ENCODE measurements around the gene CARD10.
"Not testable (repeated sequence)": the region's sequence is repeated elsewhere in the genome, so short reads cannot be mapped to it uniquely, and the experiment has no call there.

The CARD10 gene

DNA sequence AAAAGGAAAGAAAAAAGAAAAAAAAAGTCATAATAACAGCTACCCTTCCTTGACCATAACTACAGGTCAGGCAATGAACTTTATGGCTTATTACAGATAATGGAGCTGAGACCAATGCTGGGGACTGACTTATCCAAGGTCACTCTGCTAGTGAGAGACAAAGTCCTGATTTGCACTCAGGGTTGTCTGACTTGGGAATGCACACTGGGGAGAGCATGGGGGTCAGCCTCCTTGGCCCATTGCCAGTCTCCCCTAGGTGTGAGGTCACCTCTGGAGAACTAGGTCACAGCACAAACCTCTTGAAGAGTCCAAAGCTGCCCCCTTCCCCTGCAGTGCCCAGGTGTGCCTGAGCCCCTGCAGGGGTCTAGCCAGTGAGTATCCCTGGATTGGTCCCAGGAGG is 35.8 kb upstream of the CARD10 start:
- no peak for DNase-seq (ENCODE audit: low spot score)
- TF ChIP-seq, protein P1, sequence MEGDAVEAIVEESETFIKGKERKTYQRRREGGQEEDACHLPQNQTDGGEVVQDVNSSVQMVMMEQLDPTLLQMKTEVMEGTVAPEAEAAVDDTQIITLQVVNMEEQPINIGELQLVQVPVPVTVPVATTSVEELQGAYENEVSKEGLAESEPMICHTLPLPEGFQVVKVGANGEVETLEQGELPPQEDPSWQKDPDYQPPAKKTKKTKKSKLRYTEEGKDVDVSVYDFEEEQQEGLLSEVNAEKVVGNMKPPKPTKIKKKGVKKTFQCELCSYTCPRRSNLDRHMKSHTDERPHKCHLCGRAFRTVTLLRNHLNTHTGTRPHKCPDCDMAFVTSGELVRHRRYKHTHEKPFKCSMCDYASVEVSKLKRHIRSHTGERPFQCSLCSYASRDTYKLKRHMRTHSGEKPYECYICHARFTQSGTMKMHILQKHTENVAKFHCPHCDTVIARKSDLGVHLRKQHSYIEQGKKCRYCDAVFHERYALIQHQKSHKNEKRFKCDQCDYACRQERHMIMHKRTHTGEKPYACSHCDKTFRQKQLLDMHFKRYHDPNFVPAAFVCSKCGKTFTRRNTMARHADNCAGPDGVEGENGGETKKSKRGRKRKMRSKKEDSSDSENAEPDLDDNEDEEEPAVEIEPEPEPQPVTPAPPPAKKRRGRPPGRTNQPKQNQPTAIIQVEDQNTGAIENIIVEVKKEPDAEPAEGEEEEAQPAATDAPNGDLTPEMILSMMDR (IDR thresholded peaks at IDR 0.05; ENCODE audit: extremely low read depth, insufficient read depth, missing control alignments), result no peak
- in situ Hi-C loops (cut with MboI; ENCODE audit: low pct_unique_long_range_greater_than_20kb, low sequenced_read_pairs, unreplicated experiment), result no loop called here

DNA sequence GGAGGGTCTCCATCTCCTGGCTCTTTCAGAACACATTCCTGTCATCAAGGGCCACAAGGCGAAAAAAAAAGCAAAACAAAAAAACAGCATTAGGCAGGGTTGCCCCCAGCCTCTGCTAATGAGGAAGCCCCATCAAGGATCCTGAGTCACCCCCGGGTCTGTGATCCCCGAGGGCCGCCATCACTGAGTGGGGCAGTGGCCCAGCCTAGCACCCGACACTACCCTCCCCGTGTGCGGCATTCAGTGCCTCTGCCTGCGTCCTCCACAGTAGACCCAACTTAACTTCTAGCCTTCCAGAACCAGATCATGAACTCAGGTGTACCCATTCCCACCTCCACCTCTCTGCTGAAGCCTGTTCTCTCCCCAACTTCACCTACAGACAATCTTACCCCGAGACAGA is 34.5 kb upstream of the CARD10 start:
- TF ChIP-seq, protein P1 (IDR thresholded peaks at IDR 0.05; ENCODE audit: extremely low read depth, insufficient read depth, missing control alignments), result no peak
- no peak for DNase-seq (ENCODE audit: low spot score)
- in situ Hi-C loops (cut with MboI; ENCODE audit: low pct_unique_long_range_greater_than_20kb, low sequenced_read_pairs, unreplicated experiment), result no loop called here

DNA sequence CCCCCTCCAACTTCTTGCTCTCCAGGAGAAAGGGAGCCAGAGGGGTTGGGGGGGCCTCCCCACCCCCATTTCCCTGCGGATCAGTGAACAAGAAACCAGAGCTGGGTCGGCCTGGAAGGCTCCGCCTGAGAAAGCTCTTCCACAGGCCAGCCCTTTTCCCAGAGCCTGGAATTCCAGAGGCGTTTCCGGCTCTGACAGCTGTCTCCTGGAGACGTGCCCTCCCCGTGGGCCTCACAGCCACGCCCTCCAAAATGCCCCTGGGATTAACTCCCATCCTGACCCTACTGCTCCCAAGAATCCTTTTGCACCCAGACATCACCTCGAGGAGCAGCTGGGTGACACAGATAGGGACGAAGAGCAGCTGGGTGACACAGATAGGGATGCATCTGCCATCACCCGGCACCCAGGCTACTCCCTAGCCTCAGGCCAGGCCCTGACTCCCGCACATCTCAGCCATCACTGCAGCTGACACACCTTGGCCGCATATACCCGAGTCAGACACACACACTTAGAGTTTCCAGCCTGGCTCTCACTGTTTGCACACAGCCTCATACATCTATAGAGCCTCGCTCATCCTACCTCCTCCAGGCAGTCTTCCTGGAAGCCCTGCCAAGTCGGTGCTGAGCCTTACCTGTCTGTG is 33.4 kb upstream of the CARD10 start:
- TF ChIP-seq, protein P1 (IDR thresholded peaks at IDR 0.05; ENCODE audit: extremely low read depth, insufficient read depth, missing control alignments), result no peak
- in situ Hi-C loops (cut with MboI; ENCODE audit: low pct_unique_long_range_greater_than_20kb, low sequenced_read_pairs, unreplicated experiment), result no loop called here
- DNase-seq (ENCODE audit: low spot score), result no peak

DNA sequence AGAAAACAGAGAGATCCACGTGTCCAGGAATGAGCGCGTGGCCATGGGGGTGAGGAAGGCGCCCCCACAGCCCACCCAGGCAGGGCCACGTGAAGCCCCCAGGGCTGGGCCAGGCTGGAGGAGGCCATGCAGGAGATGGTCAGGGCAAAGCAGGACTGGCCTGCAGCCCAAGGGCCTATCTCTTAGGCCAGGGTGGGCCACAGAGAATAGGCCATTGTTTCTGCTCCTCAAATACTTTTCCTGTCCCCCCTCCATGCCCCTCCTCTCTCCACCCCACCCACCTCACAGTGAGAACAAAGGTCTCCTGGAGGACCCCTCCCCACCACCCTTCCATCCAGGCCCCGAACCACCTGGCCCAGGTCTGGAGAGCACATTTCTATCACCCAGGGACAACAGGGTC is 32.8 kb upstream of the CARD10 start:
- no peak for DNase-seq (ENCODE audit: low spot score)
- in situ Hi-C loops (cut with MboI; ENCODE audit: low pct_unique_long_range_greater_than_20kb, low sequenced_read_pairs, unreplicated experiment), result no loop called here
- TF ChIP-seq, protein P1 (IDR thresholded peaks at IDR 0.05; ENCODE audit: extremely low read depth, insufficient read depth, missing control alignments), result no peak

DNA sequence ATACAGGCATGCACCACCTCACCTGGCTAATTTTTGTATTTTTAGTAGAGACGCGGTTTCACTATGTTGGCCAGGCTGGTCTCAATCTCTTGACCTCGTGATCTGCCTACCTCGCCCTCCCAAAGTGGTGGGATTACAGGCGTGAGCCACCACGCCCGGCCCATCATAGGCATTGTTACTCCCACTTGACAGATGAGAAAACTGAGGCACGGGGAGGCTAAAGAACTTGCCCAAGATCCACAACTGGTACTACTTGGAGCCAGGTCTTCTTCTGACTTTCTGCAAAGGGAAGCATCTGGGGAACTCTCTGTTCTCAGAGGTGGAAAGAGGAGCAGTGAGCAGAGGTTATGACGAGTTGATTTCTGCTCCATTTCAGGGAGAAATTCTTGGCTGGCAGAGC is 31.7 kb upstream of the CARD10 start:
- in situ Hi-C loops (cut with MboI; ENCODE audit: low pct_unique_long_range_greater_than_20kb, low sequenced_read_pairs, unreplicated experiment); DNase-seq (ENCODE audit: low spot score): not testable (repeated sequence)

DNA sequence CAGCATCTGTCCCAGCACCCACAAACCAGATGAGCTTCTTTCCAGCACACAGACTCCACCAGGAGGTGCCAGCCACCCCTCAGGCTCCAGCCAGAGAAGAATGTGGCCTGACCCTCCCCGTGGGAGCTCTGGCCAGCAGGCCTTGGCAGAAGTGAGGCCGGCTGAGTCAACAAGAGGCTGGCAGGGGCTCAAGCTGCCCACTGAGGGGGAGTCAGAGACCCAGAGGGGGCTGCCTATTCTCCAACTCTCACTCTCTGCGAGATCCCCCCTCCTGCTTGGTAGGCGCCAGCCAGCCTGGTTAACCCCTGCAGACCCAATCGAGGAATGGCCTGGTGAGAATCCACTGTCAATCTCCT is 30.5 kb upstream of the CARD10 start:
- DNase-seq (ENCODE audit: low spot score), result no peak

DNA sequence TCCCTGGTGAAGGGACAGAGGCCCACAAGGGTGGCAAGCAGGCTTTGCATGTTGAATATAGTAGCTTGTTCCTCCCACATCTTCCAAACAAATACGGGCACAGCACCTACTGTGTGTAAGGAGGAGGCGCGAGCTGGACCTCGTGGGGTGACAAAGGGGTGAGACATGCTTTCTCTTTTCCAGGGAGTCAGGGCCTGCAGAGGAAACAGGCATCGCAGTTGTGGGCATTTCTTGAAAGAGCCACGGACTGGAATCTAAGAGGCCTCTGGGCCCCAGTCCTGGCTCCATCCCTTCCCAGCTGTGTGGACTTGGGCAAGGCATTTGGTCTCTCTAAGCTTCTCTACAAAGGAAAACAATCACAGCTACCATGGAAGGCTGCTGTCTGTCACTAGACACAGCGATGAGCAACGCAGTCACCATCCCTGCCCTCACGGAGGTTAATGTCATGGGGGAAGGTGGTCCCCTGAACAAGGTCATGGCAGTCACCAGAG is 28.1 kb upstream of the CARD10 start:
- TF ChIP-seq, protein P1 (IDR thresholded peaks at IDR 0.05; ENCODE audit: extremely low read depth, insufficient read depth, missing control alignments), result no peak
- DNase-seq (ENCODE audit: low spot score), result no peak
- in situ Hi-C loops (cut with MboI; ENCODE audit: low pct_unique_long_range_greater_than_20kb, low sequenced_read_pairs, unreplicated experiment), result no loop called here

More for the DNA sequence above, 30.5 kb upstream of the CARD10 start:
- TF ChIP-seq, protein P1 (IDR thresholded peaks at IDR 0.05; ENCODE audit: extremely low read depth, insufficient read depth, missing control alignments), result no peak
- in situ Hi-C loops (cut with MboI; ENCODE audit: low pct_unique_long_range_greater_than_20kb, low sequenced_read_pairs, unreplicated experiment), result no loop called here

Measured in GM13977 (cell line).